ENCODE results near the gene DICER1.
"Not testable (repeated sequence)": the region's sequence is repeated elsewhere in the genome, so short reads cannot be mapped to it uniquely, and the experiment has no call there.

The DICER1 gene, protein sequence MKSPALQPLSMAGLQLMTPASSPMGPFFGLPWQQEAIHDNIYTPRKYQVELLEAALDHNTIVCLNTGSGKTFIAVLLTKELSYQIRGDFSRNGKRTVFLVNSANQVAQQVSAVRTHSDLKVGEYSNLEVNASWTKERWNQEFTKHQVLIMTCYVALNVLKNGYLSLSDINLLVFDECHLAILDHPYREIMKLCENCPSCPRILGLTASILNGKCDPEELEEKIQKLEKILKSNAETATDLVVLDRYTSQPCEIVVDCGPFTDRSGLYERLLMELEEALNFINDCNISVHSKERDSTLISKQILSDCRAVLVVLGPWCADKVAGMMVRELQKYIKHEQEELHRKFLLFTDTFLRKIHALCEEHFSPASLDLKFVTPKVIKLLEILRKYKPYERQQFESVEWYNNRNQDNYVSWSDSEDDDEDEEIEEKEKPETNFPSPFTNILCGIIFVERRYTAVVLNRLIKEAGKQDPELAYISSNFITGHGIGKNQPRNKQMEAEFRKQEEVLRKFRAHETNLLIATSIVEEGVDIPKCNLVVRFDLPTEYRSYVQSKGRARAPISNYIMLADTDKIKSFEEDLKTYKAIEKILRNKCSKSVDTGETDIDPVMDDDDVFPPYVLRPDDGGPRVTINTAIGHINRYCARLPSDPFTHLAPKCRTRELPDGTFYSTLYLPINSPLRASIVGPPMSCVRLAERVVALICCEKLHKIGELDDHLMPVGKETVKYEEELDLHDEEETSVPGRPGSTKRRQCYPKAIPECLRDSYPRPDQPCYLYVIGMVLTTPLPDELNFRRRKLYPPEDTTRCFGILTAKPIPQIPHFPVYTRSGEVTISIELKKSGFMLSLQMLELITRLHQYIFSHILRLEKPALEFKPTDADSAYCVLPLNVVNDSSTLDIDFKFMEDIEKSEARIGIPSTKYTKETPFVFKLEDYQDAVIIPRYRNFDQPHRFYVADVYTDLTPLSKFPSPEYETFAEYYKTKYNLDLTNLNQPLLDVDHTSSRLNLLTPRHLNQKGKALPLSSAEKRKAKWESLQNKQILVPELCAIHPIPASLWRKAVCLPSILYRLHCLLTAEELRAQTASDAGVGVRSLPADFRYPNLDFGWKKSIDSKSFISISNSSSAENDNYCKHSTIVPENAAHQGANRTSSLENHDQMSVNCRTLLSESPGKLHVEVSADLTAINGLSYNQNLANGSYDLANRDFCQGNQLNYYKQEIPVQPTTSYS (N-terminal part only)

GRCh38 chr14:95157327-95158189 lies at the start of gene DICER1:
Gene DICER1, minus strand, starts transcription at chr14:95157529. Its CDS starts 24,071 bp downstream, at chr14:95133458.
- DNase-seq, result peak; percentile 98

DNA sequence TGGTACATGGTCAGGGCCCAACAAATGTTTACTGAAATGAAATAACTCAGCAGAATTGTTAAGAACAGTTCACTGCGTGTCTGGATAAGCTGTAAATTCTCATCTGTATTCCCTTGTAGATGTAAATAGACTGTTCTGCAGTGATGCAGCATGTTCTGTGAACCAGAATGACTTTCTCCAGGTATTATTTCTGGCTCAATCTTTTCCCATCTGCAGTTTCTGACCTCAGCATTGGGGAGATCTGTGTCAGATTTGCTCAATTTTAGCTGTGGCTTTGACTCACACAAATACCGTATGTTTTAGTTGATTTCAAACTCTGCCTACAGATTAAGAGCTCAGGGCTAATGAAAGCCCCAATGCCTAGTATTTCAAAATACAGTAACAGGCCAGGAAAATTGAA lies 49.2 kb upstream of the DICER1 start:
- no peak for DNase-seq

DNA sequence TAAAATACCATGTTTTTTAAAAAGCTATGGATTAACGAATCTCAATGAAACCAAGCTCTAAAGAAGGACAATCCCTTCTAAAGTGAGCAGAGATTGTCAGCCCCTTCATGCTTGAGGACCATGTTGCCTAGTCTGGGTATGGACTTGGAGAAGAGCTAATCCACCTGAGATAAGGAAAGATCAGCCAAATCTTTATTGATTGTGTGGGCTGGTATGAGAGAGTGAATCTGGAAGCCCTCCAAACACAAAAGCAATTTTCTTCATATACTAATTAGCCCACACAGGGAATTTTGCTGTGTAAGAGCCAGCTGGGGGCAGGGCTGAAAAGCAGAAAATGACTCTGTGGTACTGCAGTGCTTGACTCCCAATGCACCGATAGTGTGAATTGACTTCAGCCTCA lies 47.4 kb upstream of the DICER1 start:
- no peak for DNase-seq

DNA sequence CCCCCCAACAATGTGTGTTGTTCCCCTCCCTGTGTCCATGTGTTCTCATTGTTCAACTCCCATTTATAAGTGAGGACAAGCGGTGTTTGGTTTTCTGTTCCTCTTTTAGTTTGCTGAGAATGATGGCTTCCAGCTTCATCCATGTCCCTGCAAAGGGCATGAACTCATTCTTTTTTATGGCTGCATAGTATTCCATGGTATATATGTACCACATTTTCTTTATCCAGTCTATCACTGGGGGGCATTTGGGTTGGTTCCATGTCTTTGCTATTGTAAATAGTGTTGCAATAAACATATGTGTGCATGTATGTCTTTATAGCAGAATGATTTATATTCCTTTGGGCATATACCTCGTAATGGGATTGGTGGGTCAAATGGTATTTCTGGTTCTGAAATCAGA lies 44.4 kb upstream of the DICER1 start:
- not testable (repeated sequence) for DNase-seq

GRCh38 chr14:95200404-95200803 lies 43.1 kb upstream of the DICER1 start:
- DNase-seq, result no peak

- no peak for DNase-seq
Observed at GRCh38 chr14:95199298-95199983, 42.1 kb upstream of the DICER1 start.

DNA sequence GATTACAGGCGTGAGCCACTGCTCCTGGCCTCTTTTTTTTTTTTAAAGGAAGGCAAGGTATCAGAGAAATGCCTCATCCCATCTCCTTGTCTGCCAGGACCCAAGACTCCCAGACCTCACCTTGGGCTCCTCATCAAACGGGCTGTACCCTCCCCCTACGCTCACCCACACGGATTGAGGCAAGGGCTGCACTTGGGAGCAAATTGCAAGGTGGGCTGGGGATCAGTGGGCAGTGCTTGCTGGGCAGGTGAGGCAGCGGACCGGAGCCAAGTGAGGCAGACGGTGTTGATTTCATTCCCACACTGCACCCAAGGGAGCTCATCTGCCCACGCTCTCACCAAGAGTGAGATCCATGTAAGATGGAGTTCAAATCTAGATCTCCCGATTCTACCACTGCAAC lies 41.0 kb upstream of the DICER1 start:
- no peak for DNase-seq

DNA sequence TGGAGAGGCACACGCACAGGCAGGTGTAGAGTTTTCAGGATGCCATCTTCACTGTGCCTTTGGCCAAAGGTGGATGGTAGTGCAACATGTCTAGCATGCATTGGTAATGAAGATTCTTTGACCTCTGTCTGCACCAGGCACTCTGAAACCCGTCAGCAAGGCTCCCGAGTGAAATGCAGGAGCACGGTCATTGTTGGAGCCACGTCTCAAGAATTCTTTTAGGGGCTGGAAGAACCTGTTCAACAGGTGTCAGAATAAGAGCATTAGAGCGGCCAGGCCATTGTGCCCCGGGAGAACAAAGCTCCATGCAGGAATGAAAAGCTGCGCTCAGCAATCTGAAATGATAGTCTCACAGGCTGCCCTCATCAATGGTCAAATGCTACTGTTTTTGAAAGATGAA lies 40.2 kb upstream of the DICER1 start:
- no peak for DNase-seq

DNA sequence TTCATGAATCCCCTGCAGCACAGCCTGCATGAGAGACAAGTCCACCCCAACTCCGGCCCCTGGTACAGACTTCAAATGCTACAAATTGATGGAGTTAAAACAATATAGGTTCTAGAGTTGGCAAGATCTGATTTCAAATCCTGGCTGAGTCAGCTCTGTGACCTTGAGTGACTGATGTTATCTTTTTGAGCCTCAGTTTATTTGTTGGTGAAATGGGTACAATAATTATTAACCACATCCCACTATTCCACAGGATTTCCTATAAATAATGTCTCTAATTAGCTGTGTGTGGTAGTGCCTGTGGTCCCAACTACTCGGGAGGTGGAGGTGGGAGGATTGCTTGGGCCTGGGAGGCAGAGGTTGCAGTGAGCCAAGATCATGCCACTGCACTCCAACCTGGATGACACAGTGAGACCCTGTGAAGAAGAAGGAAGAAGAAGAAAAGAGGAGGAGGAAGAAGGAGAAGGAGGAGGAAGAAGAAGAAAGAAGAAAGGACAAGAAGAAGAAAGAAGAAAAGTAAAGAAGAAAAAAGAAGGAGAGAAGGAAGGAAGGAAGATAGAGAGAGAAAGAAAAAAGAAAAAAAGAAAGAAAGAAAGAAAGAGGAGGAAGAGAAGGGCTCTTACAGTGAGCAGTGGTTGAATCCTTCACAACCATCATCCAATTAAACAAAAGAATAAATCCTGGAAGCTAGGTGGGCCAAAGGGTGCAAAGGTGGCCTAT lies 39.7 kb upstream of the DICER1 start:
- no peak for DNase-seq

DNA sequence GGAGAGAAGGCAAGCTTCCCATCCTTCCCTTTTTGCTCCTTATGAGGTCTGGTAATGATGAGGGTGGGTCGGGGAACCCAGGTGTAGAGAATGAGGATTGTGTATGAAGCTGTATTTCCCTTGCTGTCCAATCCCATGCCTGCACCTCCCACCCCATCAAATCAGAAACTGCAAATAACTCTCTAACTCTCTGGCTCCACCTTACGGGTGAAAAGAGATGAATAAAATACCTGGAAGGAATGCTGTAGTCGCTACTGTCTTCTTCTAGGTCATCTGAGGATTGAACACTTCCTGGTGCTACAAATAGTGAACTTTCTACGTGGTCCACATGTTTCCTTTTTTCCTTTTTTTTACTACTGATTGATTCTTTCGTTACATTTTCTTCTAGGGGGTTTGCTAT lies 38.9 kb upstream of the DICER1 start:
- DNase-seq, result no peak

DNA sequence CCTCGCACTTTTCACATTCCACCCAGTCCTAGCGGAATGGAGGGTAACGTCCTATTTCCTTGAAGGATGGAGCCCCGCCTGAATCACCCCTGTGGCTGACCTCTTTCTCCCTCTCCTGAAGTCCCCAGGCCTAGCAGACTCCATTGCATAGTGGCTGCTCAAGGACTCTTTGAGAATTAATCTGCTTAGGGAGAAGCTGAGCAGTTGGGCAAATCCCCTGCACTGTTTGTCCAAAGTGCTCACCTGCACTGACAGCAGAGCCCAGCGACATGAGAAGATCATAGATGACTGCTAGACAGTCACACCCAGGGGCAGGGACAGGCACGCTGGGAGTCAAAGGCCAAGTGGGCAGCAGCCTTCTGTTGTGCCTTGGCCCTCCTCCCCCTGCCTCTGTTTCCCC lies 37.7 kb upstream of the DICER1 start:
- no peak for DNase-seq

GRCh38 chr14:95193081-95193480 lies 35.8 kb upstream of the DICER1 start:
- DNase-seq, result no peak

- no peak for DNase-seq
Observed at GRCh38 chr14:95192311-95192710, 35.0 kb upstream of the DICER1 start.

DNA sequence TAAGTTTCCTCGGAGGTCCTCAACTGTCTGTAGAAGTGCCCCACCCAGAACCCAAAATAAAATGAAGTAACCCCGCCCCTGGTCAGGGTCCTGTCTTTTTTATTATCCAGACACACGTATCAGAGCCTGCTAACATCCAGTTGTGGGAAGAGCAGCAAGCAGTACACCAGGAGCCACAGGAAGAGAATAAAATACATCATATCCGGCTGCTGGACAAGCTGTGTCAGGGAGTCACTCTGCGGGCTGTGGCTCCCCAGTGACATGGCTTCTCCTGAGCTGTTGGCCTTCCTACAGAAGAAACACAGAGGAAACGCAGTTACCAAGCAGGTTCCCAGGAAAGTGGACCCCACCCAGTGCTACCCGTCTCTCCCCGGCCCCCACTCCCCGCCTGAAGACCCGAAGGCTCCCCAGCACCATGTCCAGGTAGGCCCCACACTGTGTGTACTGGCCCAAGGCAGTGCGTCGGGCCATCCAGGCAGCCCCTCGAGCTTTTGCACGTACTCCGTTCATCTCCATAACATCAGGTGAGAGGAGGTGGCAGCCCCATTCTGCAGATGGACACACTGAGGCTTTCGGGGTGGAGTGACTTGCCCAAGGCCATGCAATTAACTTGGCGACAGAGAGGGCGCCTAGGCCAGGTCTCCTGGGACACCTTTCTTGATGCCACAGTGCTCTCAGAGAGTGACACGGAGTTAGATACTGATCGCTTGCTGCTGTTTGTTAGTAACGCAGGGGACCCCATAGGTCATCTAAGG lies 34.3 kb upstream of the DICER1 start:
- no peak for DNase-seq

DNA sequence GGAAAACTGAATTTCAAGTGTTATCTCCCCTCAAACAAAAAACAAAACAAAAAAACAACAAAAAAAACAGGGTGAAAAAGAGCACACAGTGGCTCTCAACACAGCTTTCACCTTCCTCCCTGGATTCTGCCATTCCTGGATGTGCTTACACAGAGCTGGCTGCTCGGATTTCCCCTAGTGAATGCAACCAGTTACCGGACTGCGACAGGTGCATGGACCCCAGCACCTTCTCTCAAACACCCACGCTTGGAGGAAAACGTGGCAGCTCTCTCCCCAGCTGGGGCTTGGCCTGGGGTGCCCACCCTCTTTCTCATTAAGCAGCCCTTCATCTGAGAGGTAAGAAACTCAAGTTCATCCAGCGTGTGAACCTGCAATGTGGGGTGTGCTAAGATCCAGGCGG lies 33.5 kb upstream of the DICER1 start:
- DNase-seq, result no peak

DNA sequence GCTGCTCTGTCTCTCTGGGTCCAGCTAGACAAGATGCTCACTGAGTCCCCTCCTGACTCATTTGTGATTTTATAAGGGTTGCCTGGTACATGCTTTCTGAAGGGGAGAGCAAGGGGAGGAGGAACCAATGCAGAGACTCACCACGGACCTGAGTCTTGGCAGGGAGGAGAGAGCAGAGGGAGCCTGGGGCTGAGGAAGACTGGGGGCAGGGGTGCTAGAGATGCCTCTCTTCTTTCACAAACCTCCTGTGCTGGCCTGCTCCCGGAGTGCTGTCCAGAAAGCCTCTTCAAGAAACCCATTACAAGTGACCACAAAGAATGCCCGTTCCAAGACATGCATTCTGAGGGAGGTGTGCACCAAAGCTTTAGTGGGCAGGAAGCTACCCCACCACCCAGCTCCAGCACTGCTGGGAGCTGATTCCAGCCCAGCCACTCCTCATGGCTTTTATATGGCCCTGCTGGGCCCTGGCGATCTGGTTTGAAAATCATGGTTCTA lies 33.1 kb upstream of the DICER1 start:
- no peak for DNase-seq

- no peak for DNase-seq
Observed at GRCh38 chr14:95189367-95190132, 32.2 kb upstream of the DICER1 start.

GRCh38 chr14:95188380-95188779 lies 31.1 kb upstream of the DICER1 start:
- DNase-seq, result no peak

GRCh38 chr14:95185767-95186392 lies 28.6 kb upstream of the DICER1 start:
- DNase-seq, result no peak
